Uterus (tissue), 2 donors: ENCODE data around the gene ZNG1F.
"Not testable (repeated sequence)": the region's sequence is repeated elsewhere in the genome, so short reads cannot be mapped to it uniquely, and the experiment has no call there.

ENCODE experiments used
- POLR2A ChIP-seq, 2 donors: fragments of 450-650 bp; IDR thresholded peaks; one replicate each; pipeline ENCODE4 v1.6.1; 2016; ENCODE audit warnings: antibody characterized with exemption in 2 of 2, mild to moderate bottlenecking in 1 of 2, moderate library complexity in 1 of 2
- TF ChIP-seq, protein P1 (sequence below), 4 experiments: fragments of 200-600 bp in 2 of 4; fragments of 450-650 bp in 2 of 4; sonication (generic) in 2 of 4; IDR thresholded peaks; one replicate each; pipeline ENCODE4 v1.5.1; 2016 to 2019; ENCODE audit warnings: antibody characterized with exemption in 4 of 4, mild to moderate bottlenecking in 2 of 4, moderate library complexity in 1 of 4

DNA sequence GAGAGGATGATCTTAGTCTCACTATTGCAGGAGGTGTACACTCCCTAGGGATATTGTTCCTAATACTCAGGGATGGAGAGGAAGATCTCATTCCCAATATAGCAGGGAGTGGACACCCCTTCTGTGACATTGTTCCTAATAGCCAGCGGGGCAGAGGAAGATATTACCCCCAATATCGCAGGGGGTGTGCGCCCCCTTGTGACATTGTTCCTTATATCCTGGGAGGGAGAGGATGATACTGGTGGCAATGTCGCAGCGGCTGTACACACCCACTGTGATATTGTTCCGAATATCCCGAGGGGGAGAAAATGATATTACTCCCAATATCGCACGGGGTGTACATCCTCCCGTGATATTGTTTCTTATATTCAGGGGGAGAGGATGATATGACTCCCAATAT lies 78.2 kb downstream of the ZNG1F start:
- TF ChIP-seq, protein P1, sequence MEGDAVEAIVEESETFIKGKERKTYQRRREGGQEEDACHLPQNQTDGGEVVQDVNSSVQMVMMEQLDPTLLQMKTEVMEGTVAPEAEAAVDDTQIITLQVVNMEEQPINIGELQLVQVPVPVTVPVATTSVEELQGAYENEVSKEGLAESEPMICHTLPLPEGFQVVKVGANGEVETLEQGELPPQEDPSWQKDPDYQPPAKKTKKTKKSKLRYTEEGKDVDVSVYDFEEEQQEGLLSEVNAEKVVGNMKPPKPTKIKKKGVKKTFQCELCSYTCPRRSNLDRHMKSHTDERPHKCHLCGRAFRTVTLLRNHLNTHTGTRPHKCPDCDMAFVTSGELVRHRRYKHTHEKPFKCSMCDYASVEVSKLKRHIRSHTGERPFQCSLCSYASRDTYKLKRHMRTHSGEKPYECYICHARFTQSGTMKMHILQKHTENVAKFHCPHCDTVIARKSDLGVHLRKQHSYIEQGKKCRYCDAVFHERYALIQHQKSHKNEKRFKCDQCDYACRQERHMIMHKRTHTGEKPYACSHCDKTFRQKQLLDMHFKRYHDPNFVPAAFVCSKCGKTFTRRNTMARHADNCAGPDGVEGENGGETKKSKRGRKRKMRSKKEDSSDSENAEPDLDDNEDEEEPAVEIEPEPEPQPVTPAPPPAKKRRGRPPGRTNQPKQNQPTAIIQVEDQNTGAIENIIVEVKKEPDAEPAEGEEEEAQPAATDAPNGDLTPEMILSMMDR (IDR thresholded peaks at IDR 0.05): not testable (repeated sequence)
- not testable (repeated sequence) for TF ChIP-seq POLR2A (IDR thresholded peaks at IDR 0.05)
